HL-60 (cell line): ENCODE data around the gene GOSR2.

Source experiments
- CTCF ChIP-seq: IDR thresholded peaks from one replicate; pipeline ENCODE4 v1.5.1; 2011; ENCODE audit warnings: low read length, control low read depth, inconsistent platforms; ENCODE audit not compliant: insufficient read depth
- GABPA ChIP-seq: IDR thresholded peaks from 2 replicates; pipeline ENCODE4 v1.6.1; 2012; ENCODE audit warnings: low read depth
- POLR2AphosphoS5 ChIP-seq: IDR thresholded peaks from 2 replicates; pipeline ENCODE4 v1.6.1; 2012; ENCODE audit warnings: low read depth
- REST ChIP-seq: IDR thresholded peaks from 2 replicates; pipeline ENCODE4 v1.6.1; 2012; ENCODE audit warnings: low read depth; ENCODE audit not compliant: insufficient replicate concordance
- SPI1 ChIP-seq: IDR thresholded peaks from 2 replicates; pipeline ENCODE4 v1.6.1; 2012; ENCODE audit warnings: low read depth, mild to moderate bottlenecking, borderline replicate concordance

- TF ChIP-seq CTCF = no peak
- no peak for TF ChIP-seq POLR2AphosphoS5
- TF ChIP-seq SPI1 = no peak
- TF ChIP-seq REST = no peak
- no peak for TF ChIP-seq GABPA
These were observed 24.6 kb upstream of the GOSR2 start for GRCh38 chr17:46898364-46898763.
